Neural progenitor cell (in vitro differentiated cells): Measurements from ENCODE around the gene CDKL5. TPM values are rescaled to one million over a fixed set of nuclear protein-coding genes. Genes with fewer than 3 reads are reported as not detected.

Source experiments
- DNase-seq: peaks from one replicate; pipeline ENCODE4 v3.0.0-alpha.2; 2016; ENCODE audit warnings: low spot score
- H2AFZ ChIP-seq: fragments of 200-600 bp; sonication (generic); replicated peaks from 2 replicates; pipeline ENCODE4 v1.6.1; 2016; ENCODE audit warnings: antibody characterized with exemption
- H3F3A ChIP-seq: fragments of 200-600 bp; sonication (generic); 2 replicates; pipeline ENCODE4 v1.6.1; 2016; ENCODE audit warnings: antibody characterized with exemption, low read depth
- H3K27ac ChIP-seq: fragments of 200-600 bp; sonication (generic); 2 replicates; pipeline ENCODE4 v1.5.1; 2016; ENCODE audit warnings: mild to moderate bottlenecking
- H3K27me3 ChIP-seq: fragments of 200-600 bp; sonication (generic); 2 replicates; pipeline ENCODE4 v1.6.1; 2016; ENCODE audit warnings: mild to moderate bottlenecking, moderate library complexity
- H3K36me3 ChIP-seq: fragments of 200-600 bp; sonication (generic); 2 replicates; pipeline ENCODE4 v1.5.1; 2016
- H3K4me1 ChIP-seq: fragments of 200-600 bp; sonication (generic); 2 replicates; pipeline ENCODE4 v1.6.1; 2016; ENCODE audit warnings: mixed run types
- H3K4me2 ChIP-seq: fragments of 200-600 bp; sonication (generic); 2 replicates; pipeline ENCODE4 v1.6.1; 2016
- H3K4me3 ChIP-seq: fragments of 200-600 bp; sonication (generic); 2 replicates; pipeline ENCODE4 v1.5.1; 2016
- H3K79me2 ChIP-seq: fragments of 200-600 bp; sonication (generic); 2 replicates; pipeline ENCODE4 v1.6.1; 2016; ENCODE audit warnings: low read depth
- H3K9ac ChIP-seq: fragments of 200-600 bp; sonication (generic); 2 replicates; pipeline ENCODE4 v1.6.1; 2016
- H3K9me3 ChIP-seq: fragments of 200-600 bp; sonication (generic); 2 replicates; pipeline ENCODE4 v1.5.1; 2016; ENCODE audit warnings: low read depth
- H4K20me1 ChIP-seq: fragments of 200-600 bp; sonication (generic); 2 replicates; pipeline ENCODE4 v1.6.1; 2016; ENCODE audit warnings: low read depth
- H3K27ac Mint-ChIP-seq: 3 replicates; pipeline ENCODE4 v1.8.0; 2021; ENCODE audit warnings: mixed read lengths
- H3K27me3 Mint-ChIP-seq: 2 replicates; pipeline ENCODE4 v1.8.0; 2022; ENCODE audit warnings: low read depth, mild to moderate bottlenecking, inconsistent platforms, moderate library complexity, mixed read lengths; ENCODE audit not compliant: insufficient read depth
- H3K36me3 Mint-ChIP-seq: 3 replicates; pipeline ENCODE4 v1.8.0; 2021; ENCODE audit warnings: mixed read lengths
- H3K4me1 Mint-ChIP-seq: 3 replicates; pipeline ENCODE4 v1.8.0; 2021; ENCODE audit warnings: mixed read lengths
- H3K4me3 Mint-ChIP-seq: 3 replicates; pipeline ENCODE4 v1.8.0; 2021; ENCODE audit warnings: mild to moderate bottlenecking, moderate library complexity, mixed read lengths
- H3K9me3 Mint-ChIP-seq: 3 replicates; pipeline ENCODE4 v1.8.0; 2020; ENCODE audit warnings: mixed read lengths
- EZH2 ChIP-seq: fragments of 200-600 bp; sonication (generic); IDR thresholded peaks from 2 replicates; pipeline ENCODE4 v1.6.1; 2017; ENCODE audit warnings: antibody characterized with exemption, mild to moderate bottlenecking, moderate library complexity
- EZH2phosphoT487 ChIP-seq: fragments of 200-600 bp; sonication (generic); IDR thresholded peaks from 2 replicates; pipeline ENCODE4 v1.6.1; 2017; ENCODE audit warnings: antibody characterized with exemption
- small RNA-seq: library from RNA; depleted of rRNA; stranded (forward); fragments of <200 nt; gene quantifications from one replicate; pipeline ENCODE3, GENCODE V24; 2015
- total RNA-seq: library from RNA; depleted of rRNA; stranded (reverse); fragments of >200 nt; gene quantifications from 2 replicates; pipeline ENCODE4 v1.2.3, GENCODE V29; 2015; ENCODE audit warnings: low replicate concordance
- TF ChIP-seq, protein P1 (sequence below): fragments of 200-600 bp; sonication (generic); IDR thresholded peaks from 2 replicates; pipeline ENCODE4 v1.5.1; 2017; ENCODE audit warnings: antibody characterized with exemption, mild to moderate bottlenecking

The CDKL5 gene
- total RNA-seq, 1 donor from 2014 or later: 8.6 TPM

- H3K9me3 Mint-ChIP-seq: no peaks in the 10 kb centered on the region
- no peaks in the 10 kb centered on the region for H3K36me3 Mint-ChIP-seq
- Histone ChIP-seq H3K27me3 (no peaks in the 10 kb centered on the region), H3K4me1 (no peaks in the 10 kb centered on the region), H3K36me3 (no peaks in the 10 kb centered on the region), H3K4me3 (no peak overlapping the region), H2AFZ (no peak overlapping the region), H3K4me2 (no peak overlapping the region), H4K20me1 (no peaks in the 10 kb centered on the region), H3K79me2 (no peaks in the 10 kb centered on the region), H3K9me3 (no peaks in the 10 kb centered on the region), H3F3A (no peaks in the 10 kb centered on the region), H3K27ac (no peak overlapping the region), H3K9ac (no peak overlapping the region)
- no peak overlapping the region for H3K27ac Mint-ChIP-seq
- H3K27me3 Mint-ChIP-seq: peaks cover 9% of the 10 kb centered on the region
- DNase-seq: no peak
- TF ChIP-seq EZH2 (no peak), EZH2phosphoT487 (no peak)
- TF ChIP-seq, protein P1, sequence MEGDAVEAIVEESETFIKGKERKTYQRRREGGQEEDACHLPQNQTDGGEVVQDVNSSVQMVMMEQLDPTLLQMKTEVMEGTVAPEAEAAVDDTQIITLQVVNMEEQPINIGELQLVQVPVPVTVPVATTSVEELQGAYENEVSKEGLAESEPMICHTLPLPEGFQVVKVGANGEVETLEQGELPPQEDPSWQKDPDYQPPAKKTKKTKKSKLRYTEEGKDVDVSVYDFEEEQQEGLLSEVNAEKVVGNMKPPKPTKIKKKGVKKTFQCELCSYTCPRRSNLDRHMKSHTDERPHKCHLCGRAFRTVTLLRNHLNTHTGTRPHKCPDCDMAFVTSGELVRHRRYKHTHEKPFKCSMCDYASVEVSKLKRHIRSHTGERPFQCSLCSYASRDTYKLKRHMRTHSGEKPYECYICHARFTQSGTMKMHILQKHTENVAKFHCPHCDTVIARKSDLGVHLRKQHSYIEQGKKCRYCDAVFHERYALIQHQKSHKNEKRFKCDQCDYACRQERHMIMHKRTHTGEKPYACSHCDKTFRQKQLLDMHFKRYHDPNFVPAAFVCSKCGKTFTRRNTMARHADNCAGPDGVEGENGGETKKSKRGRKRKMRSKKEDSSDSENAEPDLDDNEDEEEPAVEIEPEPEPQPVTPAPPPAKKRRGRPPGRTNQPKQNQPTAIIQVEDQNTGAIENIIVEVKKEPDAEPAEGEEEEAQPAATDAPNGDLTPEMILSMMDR: no peak
- peaks cover 9% of the 10 kb centered on the region for H3K4me1 Mint-ChIP-seq
- no peak overlapping the region for H3K4me3 Mint-ChIP-seq
These were observed 277.2 kb downstream of the CDKL5 start for GRCh38 chrX:18702362-18703195.

Small RNAs within 50 kb of the gene (small RNA-seq; reads per million reads assigned to genes)
- not detected for gene RF00019

Other genes with a start within 250 kb of the CDKL5 start
- gene BEND2, start 204.7 kb upstream of the CDKL5 start, total RNA-seq: not detected in 2 replicates
- gene SCML2, start 70.9 kb upstream of the CDKL5 start, total RNA-seq: 27.8 and 36.8 TPM in 2 replicates
- not detected in 2 replicates for gene RS1, start 246.5 kb downstream of the CDKL5 start, total RNA-seq